ENCODE measurements around the gene CD2.

GRCh38 chr1:116785006-116785405, 30.8 kb downstream of the CD2 start:
- no peak for TF ChIP-seq CTCF (conservative IDR thresholded peaks at IDR 0.05; ENCODE audit: low read depth, low read length)
- no peak for TF ChIP-seq EZH2 (IDR thresholded peaks at IDR 0.05; ENCODE audit: borderline replicate concordance, low read depth, low read length, poor library complexity, severe bottlenecking)

All from A673 (cell line).